ENCODE results near the gene KRT82.

Gene KRT82

DNA sequence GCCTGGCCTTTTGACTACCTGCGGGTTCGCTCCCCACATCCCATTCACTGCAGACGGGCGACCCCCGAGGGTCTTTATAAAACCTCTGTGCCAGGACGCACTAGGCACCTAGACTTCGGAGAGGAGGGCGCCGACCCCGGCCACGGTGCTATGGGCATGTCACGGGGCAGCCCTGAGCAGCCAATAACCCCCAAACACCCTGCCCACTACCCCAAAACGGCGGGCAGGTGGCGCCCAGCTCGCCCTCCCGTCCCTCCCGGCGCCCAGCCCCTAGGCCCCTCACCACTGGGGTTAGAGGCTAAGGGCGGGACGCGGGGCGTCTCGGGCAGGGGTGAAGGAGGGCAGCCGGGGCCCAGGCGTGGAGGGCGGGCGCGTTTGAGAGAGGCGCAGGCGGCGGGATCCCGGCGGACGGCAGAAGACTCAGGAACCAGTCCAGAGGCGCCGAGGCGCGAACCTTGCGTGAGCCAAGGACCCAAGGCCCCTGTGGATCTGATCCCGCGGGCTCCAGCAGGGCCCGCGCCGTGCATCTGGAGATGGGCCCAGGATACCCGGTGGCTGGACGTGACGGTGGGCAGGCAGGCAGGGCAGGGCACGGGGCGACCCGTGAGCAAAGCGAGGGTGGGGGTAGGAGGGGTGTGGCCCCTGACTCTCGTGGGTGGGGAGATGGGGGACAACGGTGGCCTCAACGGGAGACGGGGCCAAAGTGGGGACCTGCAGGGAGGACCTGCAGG, 49.9 kb downstream of the KRT82 start:
- H3K9me3 ChIP-seq (ENCODE audit: control insufficient read depth in 2 of 2, low read length in 2 of 2), result no peaks in the 10 kb centered on the region
- H3K27ac ChIP-seq (ENCODE audit: low read depth in 2 of 2, low read length in 2 of 2), result no peak overlapping the region
- H3K4me1 ChIP-seq (ENCODE audit: control insufficient read depth in 2 of 2, insufficient read depth in 2 of 2, low read length in 2 of 2), result no peaks in the 10 kb centered on the region
- peaks cover 0 to 7% of the 10 kb centered on the region in 2 donors for H3K27me3 ChIP-seq (ENCODE audit: control insufficient read depth in 2 of 2, insufficient read depth in 2 of 2, low read length in 2 of 2)
- H3K9ac ChIP-seq (ENCODE audit: low read depth in 1 of 2, low read length in 2 of 2), result no peak overlapping the region
- H3K36me3 ChIP-seq (ENCODE audit: control insufficient read depth in 2 of 2, insufficient read depth in 2 of 2, low read length in 2 of 2), result no peaks in the 10 kb centered on the region
- H3K4me3 ChIP-seq (ENCODE audit: low read length in 2 of 2), result no peak overlapping the region

GRCh38 chr12:52355176-52355575, 51.0 kb downstream of the KRT82 start:
- no peaks in the 10 kb centered on the region for H3K9me3 ChIP-seq (ENCODE audit: control insufficient read depth in 2 of 2, low read length in 2 of 2)
- H3K9ac ChIP-seq (ENCODE audit: low read depth in 1 of 2, low read length in 2 of 2), result no peak overlapping the region
- H3K4me3 ChIP-seq (ENCODE audit: low read length in 2 of 2), result no peak overlapping the region
- no peak overlapping the region for H3K27ac ChIP-seq (ENCODE audit: low read depth in 2 of 2, low read length in 2 of 2)
- peaks cover 0 to 7% of the 10 kb centered on the region in 2 donors for H3K27me3 ChIP-seq (ENCODE audit: control insufficient read depth in 2 of 2, insufficient read depth in 2 of 2, low read length in 2 of 2)
- no peaks in the 10 kb centered on the region for H3K4me1 ChIP-seq (ENCODE audit: control insufficient read depth in 2 of 2, insufficient read depth in 2 of 2, low read length in 2 of 2)
- H3K36me3 ChIP-seq (ENCODE audit: control insufficient read depth in 2 of 2, insufficient read depth in 2 of 2, low read length in 2 of 2), result no peaks in the 10 kb centered on the region

DNA sequence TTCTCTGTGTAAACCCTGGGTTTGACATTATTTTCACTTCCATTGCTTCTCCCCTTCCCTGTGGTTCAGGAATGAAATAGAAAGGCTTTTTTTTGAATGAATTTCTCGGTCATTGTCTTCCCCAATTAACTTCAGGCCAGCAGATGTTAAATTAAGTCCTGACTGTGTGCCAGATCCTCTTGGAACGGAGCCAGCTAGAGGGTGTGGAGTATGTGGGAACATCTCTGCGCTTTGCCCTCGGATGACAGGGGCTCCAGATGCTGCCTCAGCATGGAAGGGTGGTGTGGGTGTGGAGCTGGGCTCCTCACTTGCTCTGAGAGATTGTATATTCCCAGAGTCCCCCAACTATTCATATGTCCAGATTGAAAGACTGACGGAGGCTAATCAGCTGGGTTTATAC, 51.9 kb downstream of the KRT82 start:
- H3K36me3 ChIP-seq (ENCODE audit: control insufficient read depth in 2 of 2, insufficient read depth in 2 of 2, low read length in 2 of 2), result no peaks in the 10 kb centered on the region
- peaks cover 0 to 7% of the 10 kb centered on the region in 2 donors for H3K27me3 ChIP-seq (ENCODE audit: control insufficient read depth in 2 of 2, insufficient read depth in 2 of 2, low read length in 2 of 2)
- no peaks in the 10 kb centered on the region for H3K9me3 ChIP-seq (ENCODE audit: control insufficient read depth in 2 of 2, low read length in 2 of 2)
- H3K9ac ChIP-seq (ENCODE audit: low read depth in 1 of 2, low read length in 2 of 2), result no peak overlapping the region
- H3K4me3 ChIP-seq (ENCODE audit: low read length in 2 of 2), result no peak overlapping the region
- no peaks in the 10 kb centered on the region for H3K4me1 ChIP-seq (ENCODE audit: control insufficient read depth in 2 of 2, insufficient read depth in 2 of 2, low read length in 2 of 2)
- H3K27ac ChIP-seq (ENCODE audit: low read depth in 2 of 2, low read length in 2 of 2), result no peak overlapping the region

DNA sequence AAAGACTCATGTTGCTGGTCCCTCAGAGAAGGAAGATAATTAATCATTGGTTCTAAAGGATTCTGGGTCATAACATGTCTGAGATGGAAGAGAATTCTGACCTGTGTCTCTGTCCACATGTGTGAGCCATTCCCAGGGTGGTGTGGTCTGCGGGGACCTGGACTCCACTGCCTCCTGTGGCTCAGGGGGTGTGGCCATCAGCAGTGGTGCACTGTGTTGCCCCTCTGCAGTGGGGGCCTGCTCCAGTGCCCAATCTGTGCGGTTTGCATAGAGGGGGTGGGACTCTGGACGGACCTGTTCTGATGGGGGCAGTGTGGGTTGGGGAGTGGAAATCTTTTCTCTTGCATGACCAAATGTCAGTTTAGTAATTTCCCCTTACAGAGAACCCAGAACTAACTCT, 52.4 kb downstream of the KRT82 start:
- Histone ChIP-seq H3K9ac (ENCODE audit: low read depth in 1 of 2, low read length in 2 of 2) (no peak overlapping the region), H3K4me3 (ENCODE audit: low read length in 2 of 2) (no peak overlapping the region), H3K27ac (ENCODE audit: low read depth in 2 of 2, low read length in 2 of 2) (no peak overlapping the region), H3K36me3 (ENCODE audit: control insufficient read depth in 2 of 2, insufficient read depth in 2 of 2, low read length in 2 of 2) (no peaks in the 10 kb centered on the region), H3K9me3 (ENCODE audit: control insufficient read depth in 2 of 2, low read length in 2 of 2) (no peaks in the 10 kb centered on the region), H3K27me3 (ENCODE audit: control insufficient read depth in 2 of 2, insufficient read depth in 2 of 2, low read length in 2 of 2) (peaks cover 0 to 7% of the 10 kb centered on the region in 2 donors), H3K4me1 (ENCODE audit: control insufficient read depth in 2 of 2, insufficient read depth in 2 of 2, low read length in 2 of 2) (no peaks in the 10 kb centered on the region)

DNA sequence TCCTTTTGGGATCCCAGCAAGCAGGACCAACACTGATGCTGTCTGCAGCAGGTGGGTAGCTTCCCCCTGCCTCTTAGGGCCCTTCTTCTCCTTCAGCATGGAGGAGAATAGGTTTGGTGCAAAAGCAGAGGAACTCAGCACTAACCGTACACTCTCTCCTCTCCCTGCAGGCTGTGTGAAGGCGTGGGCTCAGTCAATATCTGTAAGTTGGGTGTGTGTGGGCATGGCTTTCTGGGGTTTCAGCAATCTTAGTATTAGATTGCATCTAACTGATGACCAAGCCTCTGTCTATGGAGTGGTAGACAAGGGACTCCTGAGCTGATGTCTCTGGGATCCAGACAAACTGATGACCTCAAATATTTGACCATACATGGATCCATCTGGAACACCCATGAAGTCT, 53.2 kb downstream of the KRT82 start:
- H3K27ac ChIP-seq (ENCODE audit: low read depth in 2 of 2, low read length in 2 of 2), result no peak overlapping the region
- no peaks in the 10 kb centered on the region for H3K9me3 ChIP-seq (ENCODE audit: control insufficient read depth in 2 of 2, low read length in 2 of 2)
- no peak overlapping the region for H3K9ac ChIP-seq (ENCODE audit: low read depth in 1 of 2, low read length in 2 of 2)
- no peak overlapping the region for H3K4me3 ChIP-seq (ENCODE audit: low read length in 2 of 2)
- H3K36me3 ChIP-seq (ENCODE audit: control insufficient read depth in 2 of 2, insufficient read depth in 2 of 2, low read length in 2 of 2), result no peaks in the 10 kb centered on the region
- no peaks in the 10 kb centered on the region for H3K4me1 ChIP-seq (ENCODE audit: control insufficient read depth in 2 of 2, insufficient read depth in 2 of 2, low read length in 2 of 2)
- peaks cover 0 to 9% of the 10 kb centered on the region in 2 donors for H3K27me3 ChIP-seq (ENCODE audit: control insufficient read depth in 2 of 2, insufficient read depth in 2 of 2, low read length in 2 of 2)

GRCh38 chr12:52351196-52352059, 54.7 kb downstream of the KRT82 start:
- Histone ChIP-seq H3K9ac (ENCODE audit: low read depth in 1 of 2, low read length in 2 of 2) (no peak overlapping the region), H3K27me3 (ENCODE audit: control insufficient read depth in 2 of 2, insufficient read depth in 2 of 2, low read length in 2 of 2) (peaks cover 0 to 9% of the 10 kb centered on the region in 2 donors), H3K4me1 (ENCODE audit: control insufficient read depth in 2 of 2, insufficient read depth in 2 of 2, low read length in 2 of 2) (no peaks in the 10 kb centered on the region), H3K27ac (ENCODE audit: low read depth in 2 of 2, low read length in 2 of 2) (no peak overlapping the region), H3K9me3 (ENCODE audit: control insufficient read depth in 2 of 2, low read length in 2 of 2) (no peaks in the 10 kb centered on the region), H3K36me3 (ENCODE audit: control insufficient read depth in 2 of 2, insufficient read depth in 2 of 2, low read length in 2 of 2) (no peaks in the 10 kb centered on the region), H3K4me3 (ENCODE audit: low read length in 2 of 2) (no peak overlapping the region)

DNA sequence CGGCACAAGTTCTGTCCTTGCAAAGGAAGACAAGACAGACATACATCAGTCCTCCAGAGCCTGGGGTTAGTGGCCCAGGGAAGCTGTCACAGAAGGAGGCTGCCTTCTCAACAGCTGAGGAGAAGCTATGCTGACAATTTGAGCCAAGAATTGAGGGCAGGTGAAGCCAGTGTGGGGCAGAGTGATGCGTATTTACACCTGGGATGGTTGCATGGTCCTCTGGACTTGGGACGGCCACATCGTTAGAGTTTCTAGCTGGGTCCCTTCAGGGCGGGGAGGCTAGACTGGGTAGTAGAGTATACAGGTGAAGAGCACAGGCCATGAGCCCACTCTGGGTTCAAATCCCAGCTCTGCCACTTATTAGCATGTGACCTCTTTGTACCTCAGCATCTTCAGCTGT, 55.3 kb downstream of the KRT82 start:
- no peak overlapping the region for H3K4me3 ChIP-seq (ENCODE audit: low read length in 2 of 2)
- H3K9ac ChIP-seq (ENCODE audit: low read depth in 1 of 2, low read length in 2 of 2), result no peak overlapping the region
- H3K9me3 ChIP-seq (ENCODE audit: control insufficient read depth in 2 of 2, low read length in 2 of 2), result no peaks in the 10 kb centered on the region
- H3K4me1 ChIP-seq (ENCODE audit: control insufficient read depth in 2 of 2, insufficient read depth in 2 of 2, low read length in 2 of 2), result no peaks in the 10 kb centered on the region
- H3K27me3 ChIP-seq (ENCODE audit: control insufficient read depth in 2 of 2, insufficient read depth in 2 of 2, low read length in 2 of 2), result peaks cover 0 to 9% of the 10 kb centered on the region in 2 donors
- no peaks in the 10 kb centered on the region for H3K36me3 ChIP-seq (ENCODE audit: control insufficient read depth in 2 of 2, insufficient read depth in 2 of 2, low read length in 2 of 2)
- no peak overlapping the region for H3K27ac ChIP-seq (ENCODE audit: low read depth in 2 of 2, low read length in 2 of 2)

GRCh38 chr12:52350021-52350620, 56.0 kb downstream of the KRT82 start:
- H3K4me1 ChIP-seq (ENCODE audit: control insufficient read depth in 2 of 2, insufficient read depth in 2 of 2, low read length in 2 of 2), result no peaks in the 10 kb centered on the region
- H3K27me3 ChIP-seq (ENCODE audit: control insufficient read depth in 2 of 2, insufficient read depth in 2 of 2, low read length in 2 of 2), result peaks cover 0 to 9% of the 10 kb centered on the region in 2 donors
- no peak overlapping the region for H3K9ac ChIP-seq (ENCODE audit: low read depth in 1 of 2, low read length in 2 of 2)
- H3K9me3 ChIP-seq (ENCODE audit: control insufficient read depth in 2 of 2, low read length in 2 of 2), result no peaks in the 10 kb centered on the region
- H3K27ac ChIP-seq (ENCODE audit: low read depth in 2 of 2, low read length in 2 of 2), result no peak overlapping the region
- H3K36me3 ChIP-seq (ENCODE audit: control insufficient read depth in 2 of 2, insufficient read depth in 2 of 2, low read length in 2 of 2), result no peaks in the 10 kb centered on the region
- no peak overlapping the region for H3K4me3 ChIP-seq (ENCODE audit: low read length in 2 of 2)

DNA sequence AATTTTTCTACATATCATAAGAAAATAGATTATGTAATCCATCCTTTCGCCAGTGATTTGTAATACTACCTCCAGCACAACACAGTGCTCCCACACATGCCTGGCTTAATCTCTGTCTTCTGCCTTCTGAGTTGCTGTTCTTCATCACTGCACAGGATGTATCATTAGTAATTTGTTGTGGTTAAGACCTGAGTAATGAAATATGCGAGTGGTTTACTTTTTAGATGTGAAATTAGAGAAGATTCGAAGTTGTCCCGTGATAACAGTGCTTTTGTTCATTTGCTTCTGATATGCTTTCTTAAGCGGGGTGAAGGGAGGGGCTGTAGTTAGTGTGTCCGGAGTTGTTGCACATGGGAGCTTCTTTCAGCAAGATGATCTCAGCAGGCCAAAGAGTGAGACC, 56.9 kb downstream of the KRT82 start:
- H3K27me3 ChIP-seq (ENCODE audit: control insufficient read depth in 2 of 2, insufficient read depth in 2 of 2, low read length in 2 of 2), result peaks cover 0 to 7% of the 10 kb centered on the region in 2 donors
- no peak overlapping the region for H3K27ac ChIP-seq (ENCODE audit: low read depth in 2 of 2, low read length in 2 of 2)
- no peaks in the 10 kb centered on the region for H3K9me3 ChIP-seq (ENCODE audit: control insufficient read depth in 2 of 2, low read length in 2 of 2)
- H3K4me1 ChIP-seq (ENCODE audit: control insufficient read depth in 2 of 2, insufficient read depth in 2 of 2, low read length in 2 of 2), result no peaks in the 10 kb centered on the region
- no peak overlapping the region for H3K9ac ChIP-seq (ENCODE audit: low read depth in 1 of 2, low read length in 2 of 2)
- no peaks in the 10 kb centered on the region for H3K36me3 ChIP-seq (ENCODE audit: control insufficient read depth in 2 of 2, insufficient read depth in 2 of 2, low read length in 2 of 2)
- H3K4me3 ChIP-seq (ENCODE audit: low read length in 2 of 2), result no peak overlapping the region
